Activated CD8-positive, alpha-beta memory T cell treated with anti-CD3 and anti-CD28 coated beads for 4 hours (primary cell): ENCODE results near the gene ST8SIA2.

Experiments
- DNase-seq, 2 donors: peaks; one replicate each; pipeline ENCODE4 v3.0.0-alpha.2; 2020; ENCODE audit warnings: low read depth in 2 of 2

ST8SIA2 gene

GRCh38 chr15:92494806-92495336 lies 101.2 kb downstream of the ST8SIA2 start:
- no peak for DNase-seq

- no peak for DNase-seq
Observed at GRCh38 chr15:92495446-92495845, 101.8 kb downstream of the ST8SIA2 start.

- DNase-seq, result no peak
Observed at GRCh38 chr15:92499731-92500530, 106.2 kb downstream of the ST8SIA2 start.

- no peak for DNase-seq
Observed at GRCh38 chr15:92502336-92502735, 108.7 kb downstream of the ST8SIA2 start.

GRCh38 chr15:92502930-92503857 lies 109.5 kb downstream of the ST8SIA2 start:
- no peak for DNase-seq

GRCh38 chr15:92503889-92504288 lies 110.2 kb downstream of the ST8SIA2 start:
- no peak for DNase-seq

GRCh38 chr15:92505611-92506010 lies 111.9 kb downstream of the ST8SIA2 start:
- DNase-seq, result no peak

- no peak for DNase-seq
Observed at GRCh38 chr15:92506506-92506905, 112.8 kb downstream of the ST8SIA2 start.

GRCh38 chr15:92510163-92510882 lies 116.6 kb downstream of the ST8SIA2 start:
- no peak for DNase-seq
